Measurements from ENCODE around the gene MYPOP. TPM values are rescaled to one million over a fixed set of nuclear protein-coding genes. Genes with fewer than 3 reads are reported as not detected.
A peak's percentile ranks its signal among the peaks of the same experiment; 100 is the strongest.

MYPOP gene
- total RNA-seq, 1 experiment from 2014 or later = 10.8 TPM

GRCh38 chr19:45927565-45928261 is 25.3 kb upstream of the MYPOP start:
- Histone ChIP-seq H3K36me3 (ENCODE audit: control insufficient read depth in 1 of 2, insufficient read depth in 2 of 2, low read length in 2 of 2) (no peaks in the 10 kb centered on the region), H3K4me1 (ENCODE audit: control insufficient read depth in 1 of 2, insufficient read depth in 2 of 2, low read length in 2 of 2) (peaks cover 12 to 29% of the 10 kb centered on the region in 2 experiments), H2AFZ (ENCODE audit: low read depth, low read length, poor library complexity, severe bottlenecking) (no peak overlapping the region), H3K9me3 (ENCODE audit: control insufficient read depth in 1 of 2, insufficient read depth in 1 of 2, low read depth in 1 of 2, low read length in 2 of 2) (no peaks in the 10 kb centered on the region), H3K4me3 (replicated peaks in 1 of 2; ENCODE audit: low read depth in 1 of 2, low read length in 2 of 2) (peak overlapping the region; percentile 20 to 33; a peak in 3 of 4 replicates), H3K9ac (ENCODE audit: low read length) (peak overlapping the region; percentile 49), H3K27me3 (ENCODE audit: insufficient read depth, low read length) (no peaks in the 10 kb centered on the region), H3K4me2 (ENCODE audit: low read length) (peak overlapping the region; percentile 65), H4K20me1 (ENCODE audit: insufficient read depth) (no peaks in the 10 kb centered on the region), H3K79me2 (ENCODE audit: insufficient read depth, low read length) (no peaks in the 10 kb centered on the region), H3K9me2 (ENCODE audit: insufficient read depth) (no peaks in the 10 kb centered on the region), H3K27ac (ENCODE audit: low read depth, low read length) (peak overlapping the region; percentile 8; the same call in 1 of the 2 replicates)
- RAD21 ChIA-PET (ENCODE audit: low non-redundant PET in 1 of 2, low total read pairs in 2 of 2, uncharacterized antibody in 2 of 2, unreplicated experiment in 2 of 2) = no interaction called here
- ATAC-seq = peak; percentile 98
- BruUV-seq (replicated peaks) = no TSS peak
- DNase-seq (ENCODE audit: low read depth, low spot score) = peak; percentile 93
- POLR2A ChIA-PET = interaction anchor here (1.0 kb wide), 1 partner anchor 25 kb away, joined by 6 read pairs; the partner anchor contains the start of gene MYPOP
- CTCF ChIA-PET = interaction anchor here (0.6 kb wide), 1 partner anchor 149 kb away, joined by 3 read pairs; no protein-coding TSS in a partner anchor
- TF ChIP-seq ZBTB33 (IDR thresholded peaks at IDR 0.05; ENCODE audit: extremely low read depth, insufficient replicate concordance, low read length) (no peak), FOSL1 (IDR thresholded peaks at IDR 0.05; ENCODE audit: low read depth) (no peak), SP1 (IDR thresholded peaks at IDR 0.05; ENCODE audit: low read depth) (peak; percentile 99), CEBPB (IDR thresholded peaks at IDR 0.05; ENCODE audit: low read depth) (no peak), EZH2phosphoT487 (IDR thresholded peaks at IDR 0.05; ENCODE audit: borderline replicate concordance) (no peak), ZFX (IDR thresholded peaks at IDR 0.05) (no peak), SIN3A (IDR thresholded peaks at IDR 0.05; ENCODE audit: low read depth) (peak; percentile 85), RAD21 (IDR thresholded peaks at IDR 0.05; ENCODE audit: low read depth) (peak; percentile 50; the same call in 1 of the 2 replicates), POLR2AphosphoS5 (IDR thresholded peaks at IDR 0.05; ENCODE audit: low read depth, low read length) (peak; percentile 75), CBX3 (IDR thresholded peaks at IDR 0.05; ENCODE audit: low read depth) (peak; percentile 97), MAX (IDR thresholded peaks at IDR 0.05) (peak; percentile 99)
- intact Hi-C loops (cut with micrococcal nuclease) = no loop called here
